LNCAP (cell line): ENCODE measurements around the gene GOLGA5.

Source experiments
- TF ChIP-seq, protein P1 (sequence below): fragments of 450-650 bp; IDR thresholded peaks from 2 replicates; pipeline ENCODE4 v1.5.1; 2017; ENCODE audit warnings: mild to moderate bottlenecking

The GOLGA5 gene

DNA sequence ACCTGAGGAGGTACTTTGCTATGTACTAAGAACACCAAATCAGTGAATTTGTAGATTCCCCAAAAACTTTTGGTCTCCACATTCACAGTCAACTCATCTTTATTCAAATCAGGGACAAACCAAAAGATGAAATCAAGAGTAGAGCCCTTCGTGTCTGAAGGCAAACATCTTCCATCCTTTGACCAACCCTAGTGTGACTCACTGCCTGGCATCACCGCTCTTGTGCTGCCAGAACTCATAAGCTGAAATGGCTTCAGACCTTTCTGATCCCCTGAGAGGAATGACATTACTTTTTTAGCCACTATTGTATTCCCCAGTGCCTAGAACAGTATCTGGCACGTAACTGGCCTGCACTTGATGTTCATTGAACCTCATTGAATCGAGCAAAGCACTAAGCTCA is 50.1 kb downstream of the GOLGA5 start:
- TF ChIP-seq, protein P1, sequence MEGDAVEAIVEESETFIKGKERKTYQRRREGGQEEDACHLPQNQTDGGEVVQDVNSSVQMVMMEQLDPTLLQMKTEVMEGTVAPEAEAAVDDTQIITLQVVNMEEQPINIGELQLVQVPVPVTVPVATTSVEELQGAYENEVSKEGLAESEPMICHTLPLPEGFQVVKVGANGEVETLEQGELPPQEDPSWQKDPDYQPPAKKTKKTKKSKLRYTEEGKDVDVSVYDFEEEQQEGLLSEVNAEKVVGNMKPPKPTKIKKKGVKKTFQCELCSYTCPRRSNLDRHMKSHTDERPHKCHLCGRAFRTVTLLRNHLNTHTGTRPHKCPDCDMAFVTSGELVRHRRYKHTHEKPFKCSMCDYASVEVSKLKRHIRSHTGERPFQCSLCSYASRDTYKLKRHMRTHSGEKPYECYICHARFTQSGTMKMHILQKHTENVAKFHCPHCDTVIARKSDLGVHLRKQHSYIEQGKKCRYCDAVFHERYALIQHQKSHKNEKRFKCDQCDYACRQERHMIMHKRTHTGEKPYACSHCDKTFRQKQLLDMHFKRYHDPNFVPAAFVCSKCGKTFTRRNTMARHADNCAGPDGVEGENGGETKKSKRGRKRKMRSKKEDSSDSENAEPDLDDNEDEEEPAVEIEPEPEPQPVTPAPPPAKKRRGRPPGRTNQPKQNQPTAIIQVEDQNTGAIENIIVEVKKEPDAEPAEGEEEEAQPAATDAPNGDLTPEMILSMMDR = no peak

DNA sequence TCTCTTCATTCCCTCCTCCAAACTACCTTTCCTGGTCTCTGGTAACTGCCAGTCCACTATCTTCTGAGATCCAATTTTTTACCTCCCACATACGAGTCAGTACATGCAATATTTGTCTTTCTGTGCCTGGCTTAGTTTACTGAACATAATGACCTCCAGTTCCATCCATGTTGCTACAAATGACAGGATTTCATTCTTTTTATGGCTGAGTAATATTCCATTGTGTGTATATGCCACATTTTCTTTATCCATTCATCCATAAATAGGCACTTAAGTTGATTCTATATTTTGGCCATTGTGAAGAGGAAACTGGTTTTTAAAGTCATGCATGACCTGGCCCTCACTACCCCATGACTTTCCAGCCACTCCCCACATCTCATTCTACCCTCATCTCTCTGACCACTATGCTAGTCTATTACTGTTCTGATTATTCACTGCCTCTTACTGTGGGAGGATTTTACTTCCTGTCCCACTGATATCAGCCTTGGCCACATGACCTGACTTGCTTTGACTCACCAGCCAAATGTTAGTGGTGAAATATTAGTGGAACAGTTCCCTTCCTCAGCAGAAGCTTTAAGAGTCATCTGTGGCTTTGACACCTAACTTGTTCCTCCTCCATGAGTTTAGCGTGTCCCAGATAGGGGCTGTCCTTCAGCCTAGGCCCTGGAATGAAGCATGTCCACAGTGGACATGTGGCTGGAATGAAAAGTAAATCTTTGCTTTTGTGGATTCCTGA is 52.2 kb downstream of the GOLGA5 start:
- TF ChIP-seq, protein P1 = no peak

DNA sequence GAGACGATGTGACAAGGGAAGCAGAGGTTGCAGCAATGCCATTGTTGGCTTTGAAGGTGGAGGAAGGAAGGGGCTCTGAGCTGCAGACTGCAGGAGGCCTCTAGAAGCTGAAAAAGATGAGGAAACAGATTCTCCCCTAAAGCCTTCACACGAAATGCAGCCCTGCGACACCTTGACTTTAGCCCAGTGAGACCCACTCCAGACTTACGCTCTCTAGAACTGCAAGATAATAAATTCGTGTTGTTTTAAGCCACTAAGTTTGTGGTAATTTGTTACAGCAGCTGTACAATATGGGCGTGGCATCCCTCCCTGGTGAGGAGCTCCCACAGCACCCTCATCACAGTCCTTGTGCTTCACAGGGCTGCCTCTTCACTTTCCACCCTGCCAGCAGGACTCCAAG is 53.2 kb downstream of the GOLGA5 start:
- TF ChIP-seq, protein P1 = no peak

DNA sequence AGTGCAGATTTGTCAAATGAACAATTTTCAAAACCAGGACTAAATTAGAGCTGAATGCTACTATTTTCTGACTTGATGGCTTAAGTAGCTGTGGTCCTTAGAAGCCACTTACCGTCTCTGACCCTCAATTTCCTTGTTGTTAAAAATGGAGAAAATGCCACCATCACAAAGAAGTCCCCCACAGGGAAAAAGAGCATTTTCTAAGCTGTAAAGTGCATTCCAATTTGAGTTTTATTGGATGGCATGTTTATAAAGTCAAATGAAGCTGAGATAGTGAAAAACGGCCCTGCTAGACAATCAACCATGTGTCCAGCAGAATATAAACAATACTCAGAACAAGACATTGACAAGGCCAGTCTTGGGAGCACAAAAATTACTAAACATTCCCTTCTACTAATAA is 53.6 kb downstream of the GOLGA5 start:
- TF ChIP-seq, protein P1 = no peak

DNA sequence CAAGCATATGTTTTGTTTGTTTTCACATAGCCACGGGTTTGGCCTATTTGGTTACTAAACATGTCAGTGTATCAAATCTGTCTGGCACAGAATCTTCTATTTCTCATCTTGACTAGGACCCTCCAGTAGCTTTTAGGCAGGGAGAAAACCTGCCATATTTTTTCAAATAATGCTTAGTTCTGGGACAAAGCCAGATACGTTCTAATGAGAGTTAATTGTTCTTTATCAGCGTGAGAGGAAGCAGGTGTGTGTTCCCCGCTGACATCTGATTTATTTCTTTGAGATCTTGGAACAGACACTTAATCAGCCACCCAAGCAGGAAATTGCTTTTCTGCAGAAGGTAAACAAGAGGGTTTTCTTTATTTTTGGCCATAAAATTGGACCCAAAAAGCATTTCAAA is 54.8 kb downstream of the GOLGA5 start:
- TF ChIP-seq, protein P1 = no peak

DNA sequence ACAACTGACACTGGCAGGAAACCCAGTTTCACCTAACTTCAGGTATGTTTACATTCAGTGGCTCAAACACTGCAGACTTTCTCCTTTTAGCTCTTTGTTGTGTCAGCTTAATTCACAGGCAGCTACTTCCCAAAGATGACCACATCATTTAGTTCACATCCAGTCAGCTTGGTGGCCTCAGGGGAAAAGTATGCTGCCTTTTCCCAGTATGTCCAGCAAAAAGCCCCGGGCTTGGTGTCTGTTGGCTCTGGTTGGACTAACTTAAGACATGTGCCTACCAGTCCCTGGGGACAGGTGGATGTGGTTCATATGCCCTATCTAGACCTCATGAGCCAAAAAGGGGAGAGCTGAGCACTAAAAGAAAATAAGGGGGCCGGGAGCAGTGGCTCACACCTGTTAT is 56.4 kb downstream of the GOLGA5 start:
- TF ChIP-seq, protein P1 = no peak

DNA sequence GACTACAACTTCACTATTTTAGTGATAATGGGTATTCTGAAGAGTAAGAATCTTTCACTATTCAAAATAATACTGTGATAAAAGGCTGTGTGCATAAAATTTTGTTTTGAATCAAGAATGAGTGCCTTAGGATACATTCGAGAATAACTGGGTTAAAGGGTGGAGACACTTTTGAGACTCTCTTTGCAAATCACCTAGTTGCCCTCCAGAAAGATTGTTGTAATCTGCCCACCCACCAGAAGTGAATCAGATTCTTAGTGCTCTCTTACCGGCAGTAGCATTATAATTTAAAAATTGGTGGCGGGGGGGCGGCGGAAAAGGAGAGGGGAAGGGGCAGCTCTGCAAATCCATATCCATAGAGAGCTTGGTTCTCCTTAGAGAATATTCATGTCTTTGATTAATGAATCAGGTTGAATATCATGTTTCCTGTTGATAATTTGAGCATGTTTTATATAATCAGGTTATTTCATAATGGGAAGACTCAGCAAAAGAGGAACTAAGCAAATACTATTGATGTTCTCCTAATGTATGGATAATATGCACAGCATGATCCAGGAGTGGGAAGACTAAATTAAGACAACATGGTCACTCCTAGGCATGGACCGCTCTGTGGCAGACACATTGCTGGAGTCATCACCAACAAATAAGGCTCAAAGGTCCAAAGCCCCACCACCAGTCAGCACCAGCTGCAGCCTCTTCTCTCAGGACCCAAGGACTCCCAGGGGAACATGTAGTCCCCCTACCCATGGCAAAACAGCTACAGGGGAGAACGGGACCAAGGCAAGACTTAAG is 66.1 kb downstream of the GOLGA5 start:
- TF ChIP-seq, protein P1 = no peak
